Thyroid gland (tissue), 4 donors: ENCODE data around the gene PRKCH.

Experiments
- POLR2A ChIP-seq, 2 donors: fragments of 450-650 bp; IDR thresholded peaks; one replicate each; pipeline ENCODE4 v1.6.1; 2017; ENCODE audit warnings: antibody characterized with exemption in 2 of 2, mild to moderate bottlenecking in 2 of 2, moderate library complexity in 1 of 2
- TF ChIP-seq, protein P1 (sequence below), 6 experiments: fragments of 200-600 bp in 3 of 6; fragments of 450-650 bp in 3 of 6; sonication (generic) in 3 of 6; IDR thresholded peaks; one replicate each; pipeline ENCODE4 v1.5.1; 2016 to 2019; ENCODE audit warnings: antibody characterized with exemption in 6 of 6, mild to moderate bottlenecking in 2 of 6, inconsistent platforms in 1 of 6, moderate library complexity in 1 of 6

DNA sequence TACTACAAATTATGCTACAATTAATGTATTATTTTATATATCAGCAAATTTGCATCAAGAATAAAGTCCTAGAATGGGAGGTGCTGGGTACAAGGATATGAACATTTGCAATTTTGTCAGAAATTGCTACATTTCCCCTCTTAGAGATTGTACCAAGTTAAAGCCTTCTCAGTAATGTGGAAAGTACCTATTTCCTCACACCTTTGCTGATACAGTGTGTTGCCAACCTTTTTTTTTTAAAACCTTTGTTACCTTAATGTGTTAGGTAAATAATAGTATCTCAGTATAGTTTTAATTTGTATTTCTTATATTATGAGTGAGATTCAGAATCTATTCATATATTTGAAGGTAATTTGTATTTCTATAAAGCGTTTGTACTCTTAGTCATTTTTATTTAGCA lies 278.6 kb downstream of the PRKCH start:
- TF ChIP-seq, protein P1, sequence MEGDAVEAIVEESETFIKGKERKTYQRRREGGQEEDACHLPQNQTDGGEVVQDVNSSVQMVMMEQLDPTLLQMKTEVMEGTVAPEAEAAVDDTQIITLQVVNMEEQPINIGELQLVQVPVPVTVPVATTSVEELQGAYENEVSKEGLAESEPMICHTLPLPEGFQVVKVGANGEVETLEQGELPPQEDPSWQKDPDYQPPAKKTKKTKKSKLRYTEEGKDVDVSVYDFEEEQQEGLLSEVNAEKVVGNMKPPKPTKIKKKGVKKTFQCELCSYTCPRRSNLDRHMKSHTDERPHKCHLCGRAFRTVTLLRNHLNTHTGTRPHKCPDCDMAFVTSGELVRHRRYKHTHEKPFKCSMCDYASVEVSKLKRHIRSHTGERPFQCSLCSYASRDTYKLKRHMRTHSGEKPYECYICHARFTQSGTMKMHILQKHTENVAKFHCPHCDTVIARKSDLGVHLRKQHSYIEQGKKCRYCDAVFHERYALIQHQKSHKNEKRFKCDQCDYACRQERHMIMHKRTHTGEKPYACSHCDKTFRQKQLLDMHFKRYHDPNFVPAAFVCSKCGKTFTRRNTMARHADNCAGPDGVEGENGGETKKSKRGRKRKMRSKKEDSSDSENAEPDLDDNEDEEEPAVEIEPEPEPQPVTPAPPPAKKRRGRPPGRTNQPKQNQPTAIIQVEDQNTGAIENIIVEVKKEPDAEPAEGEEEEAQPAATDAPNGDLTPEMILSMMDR (IDR thresholded peaks at IDR 0.05) = no peak
- TF ChIP-seq POLR2A (IDR thresholded peaks at IDR 0.05) = no peak
